ENCODE measurements around the gene KLHL8.

The KLHL8 gene

DNA sequence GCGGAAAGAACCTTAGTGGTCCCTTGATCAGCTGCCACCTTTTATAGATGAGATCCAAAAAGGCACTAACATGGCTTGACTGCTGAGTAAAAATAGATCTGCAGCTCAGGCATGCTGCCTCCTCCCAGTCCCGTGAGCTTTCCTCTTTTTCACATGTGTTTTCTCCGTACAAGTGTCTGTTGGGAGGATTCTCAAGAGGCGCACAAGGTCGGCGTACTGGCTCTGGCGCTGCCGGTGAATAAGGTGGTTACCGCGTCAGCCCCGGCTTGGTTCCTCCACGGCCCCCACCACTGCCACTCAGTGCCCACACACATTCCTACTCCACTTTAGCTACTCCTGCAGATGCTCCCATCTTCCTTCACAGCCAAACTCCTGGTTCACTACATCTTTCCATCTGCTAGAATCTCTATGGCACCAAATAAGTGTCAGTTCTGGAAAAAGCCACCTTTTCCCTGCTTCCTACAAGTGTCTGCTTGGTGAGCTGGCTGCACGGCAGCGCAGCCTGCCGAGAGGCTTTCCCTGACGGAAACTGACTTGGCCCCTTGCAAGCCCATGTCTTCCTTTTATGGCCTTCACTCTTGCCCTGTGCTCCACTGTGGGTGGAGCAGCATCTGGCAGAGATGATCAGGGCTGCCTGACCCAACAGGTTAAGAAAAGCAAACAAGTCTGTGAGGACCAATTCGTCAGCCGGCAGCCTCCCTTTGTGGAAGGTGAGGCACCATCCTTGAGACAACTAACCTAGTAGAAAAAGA is 99.8 kb downstream of the KLHL8 start:
- DNase-seq (ENCODE audit: low spot score) = no peak

DNA sequence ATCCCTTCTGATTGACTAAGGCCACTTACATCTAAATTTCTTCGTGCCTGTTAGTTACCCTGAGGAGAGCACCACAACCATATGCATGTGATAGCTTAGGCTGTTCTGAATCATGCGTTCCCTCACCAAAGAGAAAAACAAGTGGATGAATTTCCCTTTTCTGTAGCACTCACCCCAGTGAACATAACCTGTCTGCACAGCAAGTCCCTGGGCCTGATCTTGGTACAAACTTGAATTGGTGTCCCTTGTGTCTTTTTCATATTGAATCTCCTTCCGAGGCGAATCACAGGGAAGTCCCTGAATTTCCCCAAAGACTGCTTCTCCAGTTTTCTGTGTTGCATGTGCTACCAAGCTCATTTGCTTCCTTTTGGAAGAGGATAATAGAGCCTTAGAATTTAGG is 100.4 kb downstream of the KLHL8 start:
- DNase-seq (ENCODE audit: low spot score) = no peak

DNA sequence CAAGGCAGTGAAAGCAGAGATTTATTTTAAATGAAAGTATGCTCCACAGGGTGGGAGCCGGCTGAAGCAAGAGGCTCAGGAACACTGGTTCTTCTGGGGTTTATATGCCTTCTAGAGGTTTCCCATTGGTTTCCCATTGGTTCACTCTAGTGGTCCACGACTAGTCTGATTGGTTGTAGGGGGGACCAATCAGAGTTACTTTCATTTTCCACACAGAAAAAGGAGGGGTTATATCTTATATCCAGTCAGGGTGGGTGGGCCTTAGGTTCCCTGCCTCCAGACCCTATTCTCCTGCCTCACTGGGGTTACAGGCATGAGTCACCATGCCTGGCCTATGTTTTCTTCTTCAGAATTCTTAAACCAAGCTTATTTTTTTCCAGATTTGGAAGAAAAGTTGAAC is 101.6 kb downstream of the KLHL8 start:
- DNase-seq (ENCODE audit: low spot score) = no peak

DNA sequence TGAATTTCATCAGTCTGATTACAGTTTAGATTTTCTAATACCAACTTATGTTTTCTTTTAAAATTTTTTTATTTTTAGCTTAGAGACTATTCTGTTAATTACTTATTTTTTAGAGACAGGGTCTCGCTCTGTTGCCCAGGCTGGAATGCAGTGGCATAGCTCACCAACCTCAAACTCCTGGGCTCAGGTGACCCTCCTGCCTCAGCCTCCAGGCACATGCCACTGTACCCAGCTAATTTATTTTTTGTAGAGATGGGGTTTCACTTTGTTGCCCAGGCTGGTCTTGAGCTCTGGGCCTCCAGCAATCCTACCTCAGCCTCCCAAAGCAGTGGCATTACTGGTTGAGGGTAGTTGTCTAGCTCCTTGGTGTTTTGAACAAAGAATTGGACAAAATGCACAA is 102.0 kb downstream of the KLHL8 start:
- DNase-seq (ENCODE audit: low spot score) = no peak

DNA sequence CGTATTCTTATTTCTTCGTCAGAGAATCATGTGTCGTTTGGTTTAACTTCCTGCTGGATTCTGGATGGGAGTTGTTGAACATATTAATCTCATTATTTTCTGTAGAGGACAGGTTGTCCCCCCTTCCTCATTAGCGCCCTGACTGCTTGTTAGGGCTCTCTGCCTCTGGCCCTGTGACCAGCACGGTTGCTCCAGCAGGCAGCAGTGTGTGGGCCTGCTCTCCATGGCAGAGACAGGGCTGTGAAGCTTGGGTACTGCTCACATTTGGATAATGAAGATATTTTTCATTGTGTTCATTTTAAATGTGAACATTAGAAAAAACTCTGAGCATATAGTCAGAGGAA is 102.7 kb downstream of the KLHL8 start:
- DNase-seq (ENCODE audit: low spot score) = no peak

DNA sequence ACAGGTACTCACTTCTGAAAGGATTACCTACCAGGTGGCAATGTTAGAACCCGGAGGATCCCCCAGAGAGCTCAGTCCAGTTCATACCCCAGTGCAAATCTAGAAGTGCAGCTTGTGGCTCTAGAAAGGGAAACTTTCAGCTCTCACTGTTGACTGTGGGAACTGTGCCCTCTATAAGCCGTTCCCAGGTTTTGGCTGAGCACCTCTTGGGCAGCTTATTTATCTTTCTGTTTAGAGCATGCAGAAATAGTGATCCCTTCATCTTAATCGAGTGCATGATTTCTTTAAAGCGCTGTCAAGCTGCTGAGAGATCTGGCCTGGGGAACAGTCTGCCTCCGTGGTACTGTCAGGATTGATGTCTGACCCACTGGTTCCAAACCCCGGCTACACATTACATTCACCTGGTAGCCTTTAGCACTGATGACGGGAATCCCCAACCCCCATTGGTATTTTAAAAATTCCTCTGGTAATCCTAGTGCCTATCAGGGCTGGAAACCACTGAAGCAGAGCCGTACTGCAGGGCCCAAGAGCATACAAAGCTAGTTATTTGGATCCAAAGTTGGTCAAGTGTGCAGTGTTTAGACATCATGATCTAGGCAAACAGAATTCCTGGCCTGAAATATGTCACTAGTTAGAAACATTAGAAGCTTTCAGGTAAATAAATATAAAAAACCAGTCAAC is 103.2 kb downstream of the KLHL8 start:
- no peak for DNase-seq (ENCODE audit: low spot score)

DNA sequence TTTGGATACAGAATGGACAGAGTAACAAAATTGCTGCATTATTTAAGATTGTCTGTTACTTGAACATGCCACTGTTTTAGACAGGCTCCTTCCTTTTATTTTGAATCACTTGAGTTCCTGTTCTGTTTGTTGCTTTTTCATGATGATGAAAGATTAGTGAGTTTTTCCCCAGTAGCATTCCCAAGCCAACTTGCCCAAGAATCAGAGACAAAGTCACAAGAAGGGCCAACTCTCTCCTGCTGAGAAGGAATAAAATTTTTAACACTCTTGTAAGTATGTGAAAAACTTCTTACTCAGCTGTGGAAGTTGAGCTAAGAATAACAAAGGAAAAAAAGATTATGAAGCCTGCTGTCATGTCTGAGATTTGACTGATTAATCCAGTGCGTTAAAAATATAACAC is 104.2 kb downstream of the KLHL8 start:
- no peak for DNase-seq (ENCODE audit: low spot score)

DNA sequence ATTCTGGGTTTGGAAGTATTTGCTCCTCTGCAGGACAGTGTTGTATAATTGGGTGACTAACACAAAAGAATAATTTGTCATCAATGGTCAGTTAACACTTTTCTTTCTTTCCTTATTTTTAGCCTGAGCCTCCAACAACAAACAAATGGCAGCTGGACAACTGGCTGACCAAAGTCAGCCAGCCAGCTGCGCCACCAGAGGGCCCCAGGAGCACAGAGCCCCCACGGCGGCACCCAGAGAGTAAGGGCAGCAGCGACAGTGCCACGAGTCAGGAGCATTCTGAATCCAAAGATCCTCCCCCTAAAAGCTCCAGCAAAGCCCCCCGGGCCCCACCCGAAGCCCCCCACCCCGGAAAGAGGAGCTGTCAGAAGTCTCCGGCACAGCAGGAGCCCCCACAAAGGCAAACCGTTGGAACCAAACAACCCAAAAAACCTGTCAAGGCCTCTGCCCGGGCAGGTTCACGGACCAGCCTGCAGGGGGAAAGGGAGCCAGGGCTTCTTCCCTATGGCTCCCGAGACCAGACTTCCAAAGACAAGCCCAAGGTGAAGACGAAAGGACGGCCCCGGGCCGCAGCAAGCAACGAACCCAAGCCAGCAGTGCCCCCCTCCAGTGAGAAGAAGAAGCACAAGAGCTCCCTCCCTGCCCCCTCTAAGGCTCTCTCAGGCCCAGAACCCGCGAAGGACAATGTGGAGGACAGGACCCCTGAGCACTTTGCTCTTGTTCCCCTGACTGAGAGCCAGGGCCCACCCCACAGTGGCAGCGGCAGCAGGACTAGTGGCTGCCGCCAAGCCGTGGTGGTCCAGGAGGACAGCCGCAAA is 106.0 kb downstream of the KLHL8 start:
- no peak for DNase-seq (ENCODE audit: low spot score)

DNA sequence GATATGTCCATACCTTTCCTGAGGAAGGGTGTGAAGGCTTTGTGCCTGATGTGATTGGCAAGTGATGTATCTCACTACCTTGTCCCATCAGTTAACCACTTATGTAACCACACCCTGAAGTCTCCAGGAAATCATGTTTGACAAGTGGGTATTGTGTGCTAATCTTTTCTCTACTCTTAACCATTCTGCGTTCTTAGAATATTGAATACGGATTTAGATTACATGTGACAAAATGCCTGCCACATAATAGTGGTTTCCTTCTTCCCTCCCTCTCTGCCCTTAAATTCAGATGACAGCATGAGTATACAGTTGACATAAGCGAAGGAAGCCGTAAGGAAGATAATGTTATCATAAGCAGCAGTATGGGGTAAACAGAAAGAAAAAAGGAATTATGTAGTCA is 108.4 kb downstream of the KLHL8 start:
- DNase-seq (ENCODE audit: low spot score) = no peak
